SH-SY5Y (cell line): ENCODE data around the gene CDC37.

Source experiments
- GATA2 ChIP-seq: IDR thresholded peaks from 2 replicates; pipeline ENCODE4 v1.6.1; 2011; ENCODE audit warnings: mild to moderate bottlenecking, low read depth, low read length
- GATA3 ChIP-seq: IDR thresholded peaks from 2 replicates; pipeline ENCODE4 v1.6.1; 2011; ENCODE audit warnings: low read depth, mild to moderate bottlenecking, low read length, moderate library complexity

The CDC37 gene

DNA sequence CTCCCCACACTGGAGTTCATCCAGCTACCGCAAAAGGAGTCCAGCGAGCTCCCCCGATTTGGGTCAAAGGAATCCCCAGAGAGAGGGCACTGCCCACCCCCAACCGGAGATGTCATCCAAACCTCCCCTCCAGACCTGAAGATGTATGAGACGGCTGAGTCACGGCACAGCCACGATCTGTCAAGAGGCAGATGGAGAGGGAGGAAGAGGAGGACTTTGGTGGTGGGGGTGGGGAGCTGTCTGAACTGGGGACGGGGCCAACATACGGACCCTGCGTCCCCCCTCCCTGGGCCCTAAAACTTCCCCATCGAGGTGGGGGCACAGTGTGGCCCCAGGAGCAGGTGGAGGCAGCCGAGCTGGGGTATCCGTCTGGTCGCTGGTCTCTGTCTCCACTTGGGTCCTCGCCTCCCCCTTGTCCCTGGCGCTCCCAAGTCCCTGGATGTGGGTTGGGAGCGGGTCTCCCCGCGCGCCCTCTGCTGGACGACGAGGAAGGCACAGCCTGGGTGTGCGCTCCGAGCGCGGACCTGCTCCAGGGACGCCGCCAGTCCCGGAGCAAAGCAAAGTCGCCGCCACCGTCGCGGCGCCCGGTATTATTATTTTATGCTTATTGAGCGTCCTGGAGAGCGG, 20.8 kb upstream of the CDC37 start:
- no peak for TF ChIP-seq GATA2

DNA sequence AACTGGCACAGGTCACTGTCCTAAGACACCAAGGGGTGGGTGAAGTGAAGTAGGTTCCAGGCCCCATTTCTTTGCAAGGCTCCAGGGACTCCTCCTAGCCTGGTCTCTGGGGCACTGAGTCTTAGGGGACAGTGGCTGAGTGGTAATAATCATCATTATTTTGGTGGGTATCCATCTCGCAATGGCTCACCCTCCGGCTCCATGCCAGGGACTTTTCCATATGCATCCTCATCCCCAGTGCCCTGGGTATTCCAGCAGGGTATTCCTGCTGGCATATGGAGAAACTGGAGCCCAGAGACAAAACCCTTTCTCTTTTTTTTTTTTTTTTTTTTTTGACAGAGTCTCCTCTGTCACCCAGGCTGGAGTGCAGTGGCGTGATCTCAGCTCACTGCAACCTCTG, 19.5 kb upstream of the CDC37 start:
- TF ChIP-seq GATA3 = no peak
- no peak for TF ChIP-seq GATA2

DNA sequence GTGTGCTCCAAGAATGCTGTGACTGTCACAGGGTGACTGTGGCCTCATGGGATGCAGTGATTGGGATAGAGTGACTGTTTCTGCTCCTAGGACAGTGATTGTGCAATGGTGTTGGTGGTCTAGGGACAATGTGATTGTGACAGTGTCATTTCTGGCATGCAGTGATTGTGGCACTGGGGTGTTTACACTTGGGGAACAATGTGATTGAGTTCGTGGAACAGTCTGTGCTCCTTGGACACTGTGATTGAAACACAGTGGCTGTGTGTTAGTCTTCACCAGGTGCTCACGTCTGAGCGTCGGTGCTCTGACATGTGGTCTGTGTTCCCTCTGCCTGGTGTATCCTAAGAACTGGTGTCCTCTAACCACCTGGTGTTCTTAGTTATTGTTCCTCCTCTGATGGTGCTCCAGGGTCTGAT, 18.7 kb upstream of the CDC37 start:
- TF ChIP-seq GATA3 = no peak
- TF ChIP-seq GATA2 = no peak

DNA sequence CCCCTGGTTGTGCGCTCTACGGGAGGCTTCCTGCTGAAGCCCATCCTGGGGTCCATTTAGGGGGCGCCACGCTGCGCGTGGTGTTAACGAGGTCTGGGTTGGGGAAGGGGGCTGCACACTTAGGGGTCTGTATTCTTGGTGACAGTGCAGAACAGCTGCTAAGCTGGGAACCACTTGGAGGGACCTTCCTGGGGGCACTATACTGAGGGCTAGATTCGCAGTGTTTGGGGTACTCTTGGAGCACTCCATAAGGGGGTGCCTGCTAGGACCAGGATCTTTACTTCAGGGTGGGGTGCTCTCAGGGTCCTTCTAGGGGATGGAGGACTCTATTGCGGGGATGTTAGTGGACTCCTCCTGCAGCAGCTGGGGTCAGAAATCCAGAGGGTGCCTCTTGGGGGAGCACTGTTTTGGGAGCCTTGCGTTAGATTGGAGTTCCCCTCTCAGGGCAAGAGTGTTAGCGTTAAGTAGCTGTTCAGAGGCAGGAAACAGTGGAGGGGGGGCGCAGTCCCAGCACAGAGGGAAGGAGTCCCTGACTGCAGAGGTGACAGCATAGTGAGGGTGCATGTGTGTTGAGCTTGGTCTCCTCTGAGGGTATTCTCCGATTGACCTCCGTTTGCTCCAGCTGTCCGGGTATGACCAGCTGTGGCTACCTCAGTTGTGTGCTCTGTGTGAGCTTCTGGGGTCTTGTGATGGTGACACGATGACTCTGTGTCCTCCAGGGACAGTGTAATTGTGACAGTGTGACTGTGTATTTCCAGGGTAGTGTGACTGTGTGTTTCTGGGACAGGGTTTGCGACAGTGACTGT, 18.1 kb upstream of the CDC37 start:
- TF ChIP-seq GATA2 = no peak
- TF ChIP-seq GATA3 = no peak

DNA sequence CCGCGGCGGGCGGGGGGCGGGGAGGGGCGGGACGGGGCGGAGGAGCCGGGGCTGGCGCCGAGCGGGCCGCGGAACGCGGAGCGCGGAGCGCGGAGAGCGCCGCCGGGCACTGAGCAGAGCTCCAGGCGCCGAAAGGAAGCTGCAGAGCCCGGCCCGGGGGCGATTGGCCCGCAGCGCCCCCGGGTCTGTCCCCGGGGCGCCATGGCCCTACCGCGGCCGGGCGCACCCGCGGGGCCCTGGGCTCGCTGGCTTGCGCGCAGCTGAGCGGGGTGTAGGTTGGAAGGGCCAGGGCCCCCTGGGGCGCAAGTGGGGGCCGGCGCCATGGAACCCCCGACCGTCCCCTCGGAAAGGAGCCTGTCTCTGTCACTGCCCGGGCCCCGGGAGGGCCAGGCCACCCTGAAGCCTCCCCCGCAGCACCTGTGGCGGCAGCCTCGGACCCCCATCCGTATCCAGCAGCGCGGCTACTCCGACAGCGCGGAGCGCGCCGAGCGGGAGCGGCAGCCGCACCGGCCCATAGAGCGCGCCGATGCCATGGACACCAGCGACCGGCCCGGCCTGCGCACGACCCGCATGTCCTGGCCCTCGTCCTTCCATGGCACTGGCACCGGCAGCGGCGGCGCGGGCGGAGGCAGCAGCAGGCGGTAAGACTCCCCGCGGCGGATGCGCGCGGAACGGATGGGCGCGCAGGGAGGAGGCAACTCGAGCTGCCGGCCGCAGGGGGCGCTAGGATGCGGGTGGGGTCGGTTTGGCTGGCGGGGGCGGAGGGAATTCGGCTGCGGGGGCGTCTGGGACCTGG, 17.3 kb upstream of the CDC37 start, which contains the start of gene PDE4A:
Gene PDE4A, plus strand, starts transcription at position 95 of the 796 bp plus-strand sequence. Its CDS starts 227 bp downstream, at position 322.
- TF ChIP-seq GATA3 (no peak), GATA2 (no peak)

DNA sequence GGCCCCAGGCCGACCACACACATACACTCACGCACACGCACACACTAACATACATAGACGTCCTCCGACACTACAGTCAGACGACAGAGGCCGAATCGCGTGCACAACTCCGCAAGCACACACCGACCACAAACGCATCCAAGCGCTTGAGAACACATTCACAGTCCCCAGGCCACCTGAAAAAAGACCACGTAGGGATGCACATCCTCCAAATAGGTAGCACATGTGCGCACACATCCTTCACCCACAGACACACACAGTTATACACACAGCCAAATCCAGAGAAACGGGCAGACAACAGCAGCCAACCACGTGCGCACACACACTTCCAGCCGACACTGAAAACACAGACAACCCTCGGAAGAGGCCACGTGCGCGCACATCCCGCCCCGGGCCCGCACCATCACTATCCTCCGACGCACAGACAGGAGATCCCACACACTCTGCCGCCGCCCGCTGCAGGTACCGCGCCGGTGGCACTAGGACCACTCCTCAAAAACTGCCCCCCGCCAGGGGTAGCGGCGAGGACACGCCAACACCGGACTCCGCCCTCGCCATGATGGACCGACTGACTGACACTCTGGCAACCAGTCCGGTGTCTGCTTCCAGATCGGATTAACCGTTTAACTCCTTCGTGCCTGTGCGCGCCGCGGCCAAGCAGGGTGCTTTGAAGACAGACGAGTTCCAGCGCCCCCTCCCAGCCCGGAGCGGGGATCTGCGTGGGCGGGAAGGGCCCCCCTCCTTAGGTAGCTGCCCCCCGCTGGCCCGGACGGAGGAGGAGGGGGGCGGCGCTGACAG, 16.5 kb upstream of the CDC37 start:
- TF ChIP-seq GATA2 = no peak

DNA sequence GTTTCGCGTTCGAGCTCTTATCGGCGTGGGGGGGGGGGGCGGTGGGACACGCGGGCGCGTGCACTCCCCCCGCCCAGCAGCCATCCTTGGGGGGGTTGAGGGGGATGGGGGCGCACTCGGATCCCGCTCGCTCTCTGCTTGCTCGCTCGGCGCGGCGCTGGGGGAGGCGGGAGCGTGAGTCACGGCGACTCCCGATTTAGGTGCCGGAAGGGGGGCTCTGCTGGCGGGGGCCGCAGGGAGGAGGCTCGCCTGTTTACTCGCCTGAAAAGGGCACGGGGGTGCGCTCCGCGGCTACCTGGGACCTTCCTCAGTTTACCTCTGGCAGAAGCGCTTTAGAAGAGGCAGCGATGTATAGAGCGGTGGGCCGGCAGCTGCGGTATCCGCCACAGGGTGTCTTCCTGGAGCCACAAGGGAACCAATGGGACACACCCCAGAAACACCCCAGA, 15.9 kb upstream of the CDC37 start:
- no peak for TF ChIP-seq GATA3
- TF ChIP-seq GATA2 = no peak

DNA sequence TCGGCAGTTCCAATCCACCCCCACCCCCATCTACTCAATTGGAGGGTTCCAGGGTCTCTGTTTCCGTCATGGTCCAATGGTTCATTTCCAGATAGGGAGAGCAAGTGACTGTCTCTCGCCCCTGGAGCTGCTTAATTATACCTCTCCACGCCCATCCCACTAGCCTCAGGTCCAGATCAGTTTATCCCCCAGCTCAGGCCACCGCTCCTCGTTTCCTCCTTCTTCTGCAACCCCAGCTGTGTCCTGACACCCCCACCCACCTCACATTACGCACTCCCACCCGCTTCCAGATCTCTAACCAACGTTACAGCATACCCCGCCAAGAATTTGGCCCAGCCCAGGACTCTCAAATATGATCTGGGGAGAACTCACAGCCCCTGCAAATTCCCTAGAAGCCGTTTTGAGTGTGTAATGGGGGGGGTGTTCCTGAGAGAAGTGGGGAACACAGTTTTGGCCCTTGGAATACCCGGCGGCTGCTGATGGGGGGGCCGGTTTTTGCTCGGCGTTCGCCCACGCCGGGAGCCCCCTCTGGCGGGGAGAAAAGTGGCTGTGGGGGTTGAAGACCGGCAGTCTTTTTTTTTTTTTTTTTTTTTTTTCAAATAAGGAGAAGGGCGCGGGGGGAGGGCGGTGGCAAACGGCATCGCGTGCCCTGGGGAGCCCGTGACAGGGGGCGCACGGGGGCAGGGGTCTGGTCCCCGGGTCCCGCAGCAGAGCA, 15.3 kb upstream of the CDC37 start:
- no peak for TF ChIP-seq GATA3
- TF ChIP-seq GATA2 = no peak

DNA sequence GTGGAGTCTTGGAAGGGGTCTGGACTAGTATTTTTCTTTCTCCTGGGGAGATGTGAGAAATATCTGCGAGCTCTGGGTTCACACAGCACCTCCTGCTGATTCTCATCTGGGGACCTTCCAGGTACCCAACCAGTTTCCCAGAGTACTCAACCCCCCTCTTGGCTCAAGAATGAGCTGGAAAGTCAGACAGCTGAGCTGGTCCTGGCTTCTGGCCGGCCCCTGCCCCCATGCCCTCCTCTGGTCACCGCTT, 14.8 kb upstream of the CDC37 start:
- TF ChIP-seq GATA3 (no peak), GATA2 (no peak)

DNA sequence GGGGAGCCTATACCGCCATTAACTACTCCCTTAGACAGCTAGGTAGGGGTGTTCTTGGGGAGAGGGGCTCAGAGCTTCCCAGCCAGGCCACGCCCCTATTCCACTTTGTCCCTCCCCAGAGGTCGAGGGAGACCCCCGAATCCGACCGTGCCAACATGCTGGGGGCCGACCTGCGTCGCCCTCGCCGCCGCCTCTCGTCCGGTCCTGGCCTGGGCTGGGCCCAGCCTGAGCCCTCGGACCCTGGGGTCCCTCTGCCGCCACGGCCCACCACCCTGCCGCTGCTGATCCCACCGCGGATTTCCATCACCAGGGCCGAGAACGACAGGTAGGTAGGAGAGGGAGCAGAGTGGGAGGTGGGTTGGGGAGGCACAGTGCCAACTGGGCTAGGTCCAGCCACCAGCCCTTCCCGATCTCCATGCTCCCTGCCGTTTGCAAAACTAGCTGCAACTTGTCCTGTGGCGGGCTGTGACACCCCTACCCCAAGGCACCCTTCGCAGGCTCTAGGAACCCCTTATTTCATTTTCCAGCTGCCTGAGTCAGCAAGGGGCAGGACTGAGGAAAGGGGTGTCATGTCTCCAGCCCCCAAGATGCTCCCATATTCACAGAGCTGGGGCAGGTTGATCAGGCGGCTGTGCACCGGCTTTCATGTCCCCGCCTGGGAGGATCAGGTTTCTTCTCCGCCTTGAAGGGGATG, 14.3 kb upstream of the CDC37 start:
- TF ChIP-seq GATA2 = no peak
- TF ChIP-seq GATA3 = no peak

DNA sequence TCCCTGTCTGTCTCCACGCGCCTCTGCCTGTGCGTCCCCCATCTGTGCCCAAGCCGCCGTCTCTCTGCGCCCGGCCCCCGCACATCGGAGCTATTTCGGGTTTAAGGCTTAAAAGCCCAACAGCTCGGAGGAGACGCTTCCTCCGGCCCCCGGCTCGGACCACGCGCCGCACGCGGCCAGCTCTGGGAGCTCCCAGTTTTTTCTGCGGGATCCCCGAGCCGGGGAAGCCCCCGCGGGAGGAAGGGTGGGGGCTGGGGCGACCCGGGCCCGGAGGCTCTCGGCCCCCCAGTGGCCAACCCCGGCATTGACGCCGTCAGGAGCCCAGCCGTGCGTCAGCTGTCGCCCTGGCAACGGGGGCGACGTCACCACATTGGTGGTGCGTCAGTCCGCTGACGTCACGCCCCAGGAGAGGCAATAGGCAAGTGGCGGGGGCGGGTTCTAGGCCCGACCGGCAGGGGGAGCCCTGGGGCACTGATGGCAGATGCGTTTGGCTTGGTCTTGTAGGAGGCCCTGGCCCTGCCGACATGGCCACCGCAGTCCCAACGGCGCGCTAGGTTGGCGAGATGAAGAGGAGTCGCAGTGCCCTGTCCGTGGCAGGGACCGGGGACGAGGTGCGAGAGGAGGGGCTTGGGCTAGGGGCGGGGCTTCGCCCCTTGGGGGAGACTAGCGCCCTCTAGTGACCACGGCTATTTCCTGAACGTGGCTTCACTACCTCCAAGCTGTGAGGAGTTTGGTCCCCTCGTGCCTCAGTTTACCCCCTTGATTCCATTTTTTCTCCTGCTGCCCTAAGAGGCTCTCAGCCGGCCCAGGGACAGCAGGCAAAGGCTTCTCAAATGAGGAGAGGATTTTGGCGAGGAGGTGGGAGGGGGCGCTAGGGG, 13.3 kb upstream of the CDC37 start:
- TF ChIP-seq GATA3 = no peak
- no peak for TF ChIP-seq GATA2

DNA sequence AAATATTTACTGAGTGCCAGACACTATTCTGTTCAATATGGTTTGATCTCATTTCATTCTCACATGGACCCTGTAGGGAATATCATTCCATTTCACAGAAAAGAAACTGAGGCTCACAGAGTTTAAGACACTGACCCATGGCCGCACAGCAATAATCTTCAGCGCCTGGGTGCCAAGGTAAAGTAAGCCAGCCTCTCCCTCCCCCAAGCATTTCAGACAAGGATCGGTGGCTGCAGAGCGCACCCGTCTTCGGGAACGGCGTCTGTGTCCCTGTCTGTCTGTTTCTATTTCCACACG, 12.7 kb upstream of the CDC37 start:
- TF ChIP-seq GATA3 (no peak), GATA2 (no peak)
